NCI-H1092 treated with DMSO at 0.1 percent for 48 hours (cell line): ENCODE data around the gene GBGT1.

ENCODE experiments used
- DNase-seq: peaks from one replicate; lab custom pipeline; 2025; lab: John Stamatoyannopoulos, UW

The GBGT1 gene

GRCh38 chr9:133113949-133114885 is 49.5 kb downstream of the GBGT1 start:
- peak; percentile 38 for DNase-seq

DNA sequence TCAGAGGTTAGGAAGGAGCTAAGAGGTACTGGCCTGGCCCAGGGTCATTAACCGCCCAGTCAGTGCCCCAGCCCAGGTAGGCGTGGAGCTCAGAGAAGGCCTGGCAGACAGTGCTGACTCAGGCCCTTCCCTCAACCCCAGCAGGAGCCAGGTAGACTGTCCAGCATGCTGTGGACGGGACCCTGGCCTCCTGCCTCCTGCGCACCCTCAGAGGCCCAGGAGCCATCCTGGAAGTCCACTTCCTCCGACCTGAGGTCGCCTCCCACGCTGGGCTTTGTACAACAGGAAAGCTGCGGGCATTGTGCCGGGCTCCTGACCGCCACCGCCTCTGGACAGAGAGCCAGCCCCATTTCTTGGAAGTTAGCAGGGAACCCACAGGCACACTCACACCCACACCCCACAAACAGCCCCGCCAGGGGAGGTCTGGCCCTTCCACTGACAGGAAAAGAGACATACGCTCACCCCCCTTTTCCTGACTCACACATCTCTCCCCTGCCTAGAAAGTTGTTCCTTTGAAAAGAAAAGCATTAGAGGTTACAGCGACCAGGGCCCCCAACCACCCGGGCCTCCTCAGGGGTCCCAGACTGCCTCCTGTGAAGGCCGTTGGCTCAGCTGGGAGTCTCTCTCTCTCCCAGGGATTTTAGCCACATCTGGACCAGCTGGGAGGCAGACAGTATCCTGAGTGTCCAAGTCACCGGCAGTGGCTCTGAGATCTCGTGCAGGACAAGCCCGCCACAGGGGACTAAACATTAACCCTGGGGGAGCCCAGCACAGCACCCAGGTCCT is 50.4 kb downstream of the GBGT1 start:
- DNase-seq: no peak

GRCh38 chr9:133112663-133113026 is 51.1 kb downstream of the GBGT1 start:
- no peak for DNase-seq

GRCh38 chr9:133111808-133112662 is 51.7 kb downstream of the GBGT1 start:
- no peak for DNase-seq

- no peak for DNase-seq
Measured at GRCh38 chr9:133109931-133110650, 53.6 kb downstream of the GBGT1 start.

GRCh38 chr9:133108794-133109641 is 54.7 kb downstream of the GBGT1 start:
- DNase-seq: no peak

GRCh38 chr9:133107961-133108793 is 55.5 kb downstream of the GBGT1 start:
- DNase-seq: no peak

DNA sequence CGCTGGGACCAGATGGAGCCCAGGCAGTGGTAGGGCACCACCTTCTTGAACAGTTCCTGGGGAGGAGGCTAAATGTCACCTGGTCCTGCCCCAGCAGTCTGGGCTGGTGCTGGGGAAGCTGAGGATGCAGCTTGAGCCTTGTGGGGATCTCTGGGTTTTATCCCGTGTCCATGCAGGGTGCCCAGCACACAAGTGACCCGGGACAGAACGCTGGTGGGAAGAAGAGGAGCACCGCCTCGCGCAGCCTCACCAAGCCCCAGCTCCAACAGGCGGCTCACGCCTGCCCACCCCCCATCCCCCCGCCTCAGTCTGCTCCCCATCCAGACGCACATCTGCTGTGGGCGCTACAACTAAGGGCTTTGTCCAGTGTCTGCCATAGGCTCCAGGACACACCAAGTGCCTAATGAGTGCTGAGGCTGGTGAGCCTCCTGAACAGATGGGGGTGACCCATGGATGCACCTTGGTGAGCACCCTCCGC is 56.4 kb downstream of the GBGT1 start:
- DNase-seq: no peak

DNA sequence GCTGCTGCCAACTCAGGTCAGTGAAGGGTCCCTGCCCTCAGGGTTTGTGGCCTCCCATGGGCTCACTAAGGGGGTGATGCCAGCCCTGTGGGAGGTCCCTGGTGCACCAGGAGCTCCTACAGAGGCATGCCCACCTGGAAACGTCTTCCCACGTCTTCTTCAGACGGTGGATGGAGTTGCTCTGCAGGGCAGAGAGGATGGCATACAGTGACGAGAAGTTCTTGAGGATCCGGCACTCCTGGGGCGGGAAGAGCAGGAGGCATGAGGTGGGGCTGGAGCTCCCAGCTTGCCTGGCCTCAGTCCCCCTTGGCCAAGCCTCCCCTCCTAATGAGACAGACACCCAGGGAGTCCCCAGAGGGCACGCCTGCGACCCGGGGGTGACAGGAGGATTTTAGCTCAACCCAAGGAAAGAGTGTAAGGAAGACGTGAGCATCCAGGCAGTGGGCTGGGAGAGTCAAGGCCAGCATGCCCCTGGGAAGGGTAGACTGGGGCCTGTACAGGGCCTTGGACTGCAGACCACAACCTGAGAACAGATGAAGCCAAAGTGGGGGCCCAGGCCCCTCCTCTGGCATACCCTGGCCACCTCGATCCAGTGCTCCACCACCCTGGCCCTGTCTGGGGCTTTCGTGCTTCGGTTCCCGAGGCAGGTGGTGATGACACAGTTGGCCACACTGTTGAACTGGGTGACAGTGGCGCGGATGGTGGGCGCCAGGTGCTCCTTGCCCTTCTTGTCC is 57.0 kb downstream of the GBGT1 start:
- no peak for DNase-seq

DNA sequence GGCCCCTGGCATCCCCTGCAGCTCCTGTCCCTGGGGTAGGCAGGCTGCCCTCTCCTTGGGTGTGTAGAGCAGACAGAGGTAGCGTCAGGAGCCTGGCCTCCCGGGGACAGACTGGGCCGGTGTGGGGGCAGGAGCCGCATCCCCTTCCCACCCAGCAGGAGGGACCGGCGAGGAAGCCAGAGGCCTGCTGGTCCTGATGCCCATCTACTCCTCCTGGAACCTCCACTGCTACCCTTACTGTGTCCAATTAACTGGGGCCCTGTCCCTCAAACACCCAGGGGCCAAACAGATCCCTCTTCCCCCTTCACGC is 58.3 kb downstream of the GBGT1 start:
- no peak for DNase-seq

DNA sequence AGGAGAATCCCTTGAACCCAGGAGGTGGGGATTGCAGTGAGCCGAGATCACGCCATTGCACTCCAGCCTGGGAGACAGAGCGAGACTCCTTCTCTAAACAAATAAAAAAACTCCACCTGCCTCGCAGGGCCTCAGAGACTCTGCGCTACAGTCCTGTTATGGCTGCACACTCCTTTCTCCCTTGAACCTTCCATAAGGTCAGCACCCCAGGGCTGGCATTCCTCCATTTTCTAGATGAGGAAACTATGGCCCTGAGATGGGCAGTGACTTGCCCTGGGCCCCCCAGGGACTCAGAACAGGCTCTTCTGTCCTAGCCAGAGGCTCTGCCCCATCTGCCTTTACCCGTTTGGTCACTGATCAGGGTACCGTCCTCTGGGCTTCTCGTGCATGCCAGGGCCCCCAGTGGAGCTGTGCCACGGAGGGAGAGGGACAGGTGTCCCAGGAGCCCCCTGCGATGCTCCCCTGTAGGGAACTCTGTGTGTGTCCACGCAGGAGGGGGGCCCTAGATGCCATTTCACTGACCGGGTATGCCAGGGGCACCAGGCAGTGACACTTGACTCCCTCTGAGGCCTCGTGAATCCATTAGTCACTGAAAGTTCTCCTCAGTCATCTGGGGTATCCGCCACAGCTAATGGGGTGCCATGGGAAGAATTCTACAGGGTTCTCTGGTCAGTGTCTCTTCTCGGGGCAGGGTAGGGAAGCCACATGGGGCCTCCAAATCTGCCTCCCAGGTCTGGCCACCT is 58.8 kb downstream of the GBGT1 start:
- DNase-seq: no peak

- DNase-seq: no peak
Measured at GRCh38 chr9:133103987-133104505, 59.7 kb downstream of the GBGT1 start.

- peak; percentile 37 for DNase-seq
Measured at GRCh38 chr9:133103183-133103986, 60.3 kb downstream of the GBGT1 start.
